Liver (tissue), 9 donors: Measurements from ENCODE around the gene NDUFS5. TPM values are rescaled to one million over a fixed set of nuclear protein-coding genes. Genes with fewer than 3 reads are reported as not detected.
"Not testable (repeated sequence)": the region's sequence is repeated elsewhere in the genome, so short reads cannot be mapped to it uniquely, and the experiment has no call there.

Source experiments
- DNase-seq: peaks from one replicate; pipeline ENCODE4 v3.0.0-alpha.2; 2017; ENCODE audit warnings: low spot score
- H3K27ac ChIP-seq, 2 donors: one replicate each; pipeline ENCODE4 v1.7.0; 2013; ENCODE audit warnings: inconsistent platforms in 2 of 2, low read length in 2 of 2, control low read depth in 1 of 2, low read depth in 1 of 2, mild to moderate bottlenecking in 1 of 2
- H3K27me3 ChIP-seq, 4 donors: one replicate each; pipeline versions ENCODE4 v1.6.1 to v1.7.0; 2013; ENCODE audit warnings: low read length in 3 of 4, inconsistent platforms in 1 of 4, mild to moderate bottlenecking in 1 of 4, moderate library complexity in 1 of 4; ENCODE audit not compliant: control insufficient read depth in 4 of 4, insufficient read depth in 4 of 4
- H3K36me3 ChIP-seq, 4 donors: one replicate each; pipeline versions ENCODE4 v1.6.1 to v1.7.0; 2013; ENCODE audit warnings: low read length in 3 of 4, mild to moderate bottlenecking in 3 of 4, low read depth in 1 of 4, moderate library complexity in 1 of 4; ENCODE audit not compliant: control insufficient read depth in 4 of 4, insufficient read depth in 3 of 4
- H3K4me1 ChIP-seq, 4 donors: one replicate each; pipeline versions ENCODE4 v1.6.1 to v1.7.0; 2013; ENCODE audit warnings: low read length in 3 of 4, mild to moderate bottlenecking in 3 of 4, moderate library complexity in 1 of 4; ENCODE audit not compliant: control insufficient read depth in 4 of 4, insufficient read depth in 4 of 4
- H3K4me3 ChIP-seq, 3 donors: one replicate each; pipeline versions ENCODE4 v1.6.1 to v1.7.0; 2013; ENCODE audit warnings: low read length in 3 of 3, control low read depth in 1 of 3, low read depth in 1 of 3, mild to moderate bottlenecking in 1 of 3
- H3K9ac ChIP-seq, 2 donors: one replicate each; pipeline ENCODE4 v1.7.0; 2013; ENCODE audit warnings: low read length in 2 of 2, mild to moderate bottlenecking in 2 of 2, moderate library complexity in 2 of 2, control low read depth in 1 of 2, low read depth in 1 of 2
- H3K9me3 ChIP-seq, 4 donors: one replicate each; pipeline versions ENCODE4 v1.6.1 to v1.7.0; 2013; ENCODE audit warnings: low read length in 3 of 4; ENCODE audit not compliant: control insufficient read depth in 4 of 4
- ATF3 ChIP-seq: IDR thresholded peaks from 2 replicates; pipeline ENCODE4 v1.6.1; 2016; ENCODE audit warnings: antibody characterized with exemption
- FOXA2 ChIP-seq: IDR thresholded peaks from 2 replicates; pipeline ENCODE4 v1.6.1; 2016; ENCODE audit warnings: antibody characterized with exemption
- GABPA ChIP-seq, 2 donors: IDR thresholded peaks in 1 of 2; conservative IDR thresholded peaks in 1 of 2; 2 replicates each; pipeline ENCODE4 v1.6.1; 2016; ENCODE audit warnings: antibody characterized with exemption in 2 of 2, mild to moderate bottlenecking in 1 of 2, moderate library complexity in 1 of 2
- HNF4A ChIP-seq, 2 donors: conservative IDR thresholded peaks; 2 replicates each; pipeline ENCODE4 v1.6.1; 2016; ENCODE audit warnings: antibody characterized with exemption in 2 of 2, mild to moderate bottlenecking in 2 of 2
- HNF4G ChIP-seq: IDR thresholded peaks from 2 replicates; pipeline ENCODE4 v1.6.1; 2016; ENCODE audit warnings: antibody characterized with exemption
- JUND ChIP-seq, 2 donors: IDR thresholded peaks; 2 replicates each; pipeline ENCODE4 v1.6.1; 2016; ENCODE audit warnings: antibody characterized with exemption in 2 of 2
- NR2F2 ChIP-seq: IDR thresholded peaks from 2 replicates; pipeline ENCODE4 v1.6.1; 2016; ENCODE audit warnings: antibody characterized with exemption
- RAD21 ChIP-seq, 2 donors: IDR thresholded peaks; 2 replicates each; pipeline ENCODE4 v1.6.1; 2016; ENCODE audit warnings: antibody characterized with exemption in 2 of 2, mild to moderate bottlenecking in 2 of 2
- SP1 ChIP-seq: IDR thresholded peaks from 2 replicates; pipeline ENCODE4 v1.6.1; 2018; ENCODE audit warnings: antibody characterized with exemption, mild to moderate bottlenecking
- TAF1 ChIP-seq: conservative IDR thresholded peaks from 2 replicates; pipeline ENCODE4 v1.6.1; 2016; ENCODE audit warnings: antibody characterized with exemption, mild to moderate bottlenecking
- YY1 ChIP-seq: IDR thresholded peaks from 2 replicates; pipeline ENCODE4 v1.6.1; 2016; ENCODE audit warnings: antibody characterized with exemption, mild to moderate bottlenecking
- WGBS: extraction: QIAGEN DNeasy Blood & Tissue Kit; methylation state at CpG from one replicate; pipeline ENCODE4 v1.1.7; 2013; 5-methylcytosine and 5-hydroxymethylcytosine counted together
- polyA plus RNA-seq, 2 donors: library from polyadenylated mRNA; stranded (reverse) in 1 of 2; unstranded in 1 of 2; fragments of 200-250 nt in 1 of 2; fragments of >200 nt in 1 of 2; fragmentation: Nextera tagmentation in 1 of 2; extraction: Ambion mirVana in 1 of 2; gene quantifications; one replicate each; pipeline versions ENCODE4 v1.2.1 to v1.2.3, GENCODE V29; 2013 to 2015
- total RNA-seq, 2 donors: library from RNA; depleted of rRNA; stranded (reverse); fragments of >200 nt; gene quantifications; one replicate each; pipeline ENCODE4 v1.2.3, GENCODE V29; 2014
- TF ChIP-seq, protein P1 (sequence below): IDR thresholded peaks from 2 replicates; pipeline ENCODE4 v1.6.1; 2016; ENCODE audit warnings: antibody characterized with exemption
- TF ChIP-seq, protein P2 (sequence below): IDR thresholded peaks from 2 replicates; pipeline ENCODE4 v1.6.1; 2016; ENCODE audit warnings: antibody characterized with exemption
- TF ChIP-seq, protein P3 (sequence below): IDR thresholded peaks from 2 replicates; pipeline ENCODE4 v1.6.1; 2016; ENCODE audit warnings: antibody characterized with exemption, mild to moderate bottlenecking
- donor health status: healthy.
- donor health status: healthy.
- donor health status: healthy.
- donor health status: healthy.
- donor health status: healthy.

NDUFS5 gene
- total and polyA plus RNA-seq, 4 donors: 193 to 308 (median 236) TPM

GRCh38 chr1:39051193-39051850, 25.2 kb downstream of the NDUFS5 start:
- H3K9ac ChIP-seq, H3K27ac ChIP-seq, H3K4me1 ChIP-seq, DNase-seq, H3K4me3 ChIP-seq, H3K9me3 ChIP-seq, H3K27me3 ChIP-seq: not testable (repeated sequence)
- peaks cover 0 to 11% (median 3%) of the 10 kb centered on the region in 4 donors for H3K36me3 ChIP-seq
- WGBS: 87% methylated on average over 11 of the region's 11 CpGs

DNA sequence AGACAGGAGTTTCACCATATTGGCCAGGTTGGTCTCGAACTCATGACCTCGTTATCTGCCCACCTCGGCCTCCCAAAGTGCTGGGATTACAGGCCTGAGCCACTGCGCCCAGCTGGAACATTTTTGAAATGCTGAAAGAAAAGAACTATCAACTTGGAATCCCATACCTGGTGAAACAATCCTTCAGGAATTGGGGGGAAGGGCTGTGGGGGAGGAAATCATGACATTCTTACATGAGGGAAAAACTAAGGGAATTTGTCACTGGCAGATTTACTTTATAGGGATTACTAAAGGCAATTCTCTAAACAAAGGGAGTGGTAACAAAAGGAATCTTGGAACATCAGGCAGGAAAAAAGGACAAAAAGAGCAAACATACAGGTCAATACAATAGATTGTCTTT, 25.8 kb downstream of the NDUFS5 start:
- H3K36me3 ChIP-seq: peaks cover 0 to 8% (median 1%) of the 10 kb centered on the region in 4 donors
- no peak overlapping the region for H3K27ac ChIP-seq
- H3K9ac ChIP-seq: no peak overlapping the region
- no peaks in the 10 kb centered on the region for H3K27me3 ChIP-seq
- TF ChIP-seq, protein P1, sequence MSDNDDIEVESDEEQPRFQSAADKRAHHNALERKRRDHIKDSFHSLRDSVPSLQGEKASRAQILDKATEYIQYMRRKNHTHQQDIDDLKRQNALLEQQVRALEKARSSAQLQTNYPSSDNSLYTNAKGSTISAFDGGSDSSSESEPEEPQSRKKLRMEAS: no peak
- TF ChIP-seq SP1 (no peak), GABPA (IDR thresholded peaks at IDR 0.05 in 1 of 2, conservative IDR thresholded peaks at IDR 0.05 in 1 of 2) (no peak), NR2F2 (no peak), JUND (IDR thresholded peaks at IDR 0.05) (no peak), RAD21 (IDR thresholded peaks at IDR 0.05) (no peak), HNF4A (conservative IDR thresholded peaks at IDR 0.05) (no peak), HNF4G (no peak), YY1 (no peak), TAF1 (no peak), ATF3 (no peak), FOXA2 (no peak)
- TF ChIP-seq, protein P2, sequence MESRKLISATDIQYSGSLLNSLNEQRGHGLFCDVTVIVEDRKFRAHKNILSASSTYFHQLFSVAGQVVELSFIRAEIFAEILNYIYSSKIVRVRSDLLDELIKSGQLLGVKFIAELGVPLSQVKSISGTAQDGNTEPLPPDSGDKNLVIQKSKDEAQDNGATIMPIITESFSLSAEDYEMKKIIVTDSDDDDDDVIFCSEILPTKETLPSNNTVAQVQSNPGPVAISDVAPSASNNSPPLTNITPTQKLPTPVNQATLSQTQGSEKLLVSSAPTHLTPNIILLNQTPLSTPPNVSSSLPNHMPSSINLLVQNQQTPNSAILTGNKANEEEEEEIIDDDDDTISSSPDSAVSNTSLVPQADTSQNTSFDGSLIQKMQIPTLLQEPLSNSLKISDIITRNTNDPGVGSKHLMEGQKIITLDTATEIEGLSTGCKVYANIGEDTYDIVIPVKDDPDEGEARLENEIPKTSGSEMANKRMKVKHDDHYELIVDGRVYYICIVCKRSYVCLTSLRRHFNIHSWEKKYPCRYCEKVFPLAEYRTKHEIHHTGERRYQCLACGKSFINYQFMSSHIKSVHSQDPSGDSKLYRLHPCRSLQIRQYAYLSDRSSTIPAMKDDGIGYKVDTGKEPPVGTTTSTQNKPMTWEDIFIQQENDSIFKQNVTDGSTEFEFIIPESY: no peak
- TF ChIP-seq, protein P3, sequence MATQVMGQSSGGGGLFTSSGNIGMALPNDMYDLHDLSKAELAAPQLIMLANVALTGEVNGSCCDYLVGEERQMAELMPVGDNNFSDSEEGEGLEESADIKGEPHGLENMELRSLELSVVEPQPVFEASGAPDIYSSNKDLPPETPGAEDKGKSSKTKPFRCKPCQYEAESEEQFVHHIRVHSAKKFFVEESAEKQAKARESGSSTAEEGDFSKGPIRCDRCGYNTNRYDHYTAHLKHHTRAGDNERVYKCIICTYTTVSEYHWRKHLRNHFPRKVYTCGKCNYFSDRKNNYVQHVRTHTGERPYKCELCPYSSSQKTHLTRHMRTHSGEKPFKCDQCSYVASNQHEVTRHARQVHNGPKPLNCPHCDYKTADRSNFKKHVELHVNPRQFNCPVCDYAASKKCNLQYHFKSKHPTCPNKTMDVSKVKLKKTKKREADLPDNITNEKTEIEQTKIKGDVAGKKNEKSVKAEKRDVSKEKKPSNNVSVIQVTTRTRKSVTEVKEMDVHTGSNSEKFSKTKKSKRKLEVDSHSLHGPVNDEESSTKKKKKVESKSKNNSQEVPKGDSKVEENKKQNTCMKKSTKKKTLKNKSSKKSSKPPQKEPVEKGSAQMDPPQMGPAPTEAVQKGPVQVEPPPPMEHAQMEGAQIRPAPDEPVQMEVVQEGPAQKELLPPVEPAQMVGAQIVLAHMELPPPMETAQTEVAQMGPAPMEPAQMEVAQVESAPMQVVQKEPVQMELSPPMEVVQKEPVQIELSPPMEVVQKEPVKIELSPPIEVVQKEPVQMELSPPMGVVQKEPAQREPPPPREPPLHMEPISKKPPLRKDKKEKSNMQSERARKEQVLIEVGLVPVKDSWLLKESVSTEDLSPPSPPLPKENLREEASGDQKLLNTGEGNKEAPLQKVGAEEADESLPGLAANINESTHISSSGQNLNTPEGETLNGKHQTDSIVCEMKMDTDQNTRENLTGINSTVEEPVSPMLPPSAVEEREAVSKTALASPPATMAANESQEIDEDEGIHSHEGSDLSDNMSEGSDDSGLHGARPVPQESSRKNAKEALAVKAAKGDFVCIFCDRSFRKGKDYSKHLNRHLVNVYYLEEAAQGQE: no peak
- 90% methylated on average over 4 of the region's 4 CpGs for WGBS
- H3K4me1 ChIP-seq: no peaks in the 10 kb centered on the region
- no peak overlapping the region for H3K4me3 ChIP-seq
- H3K9me3 ChIP-seq: no peaks in the 10 kb centered on the region
- DNase-seq: no peak

- H3K4me3 ChIP-seq, H3K9ac ChIP-seq, H3K36me3 ChIP-seq, H3K9me3 ChIP-seq, H3K27ac ChIP-seq, H3K4me1 ChIP-seq, H3K27me3 ChIP-seq, DNase-seq: not testable (repeated sequence)
- 94% methylated on average over 8 of the region's 8 CpGs for WGBS
Observed at GRCh38 chr1:39055213-39055710, 29.1 kb downstream of the NDUFS5 start.

DNA sequence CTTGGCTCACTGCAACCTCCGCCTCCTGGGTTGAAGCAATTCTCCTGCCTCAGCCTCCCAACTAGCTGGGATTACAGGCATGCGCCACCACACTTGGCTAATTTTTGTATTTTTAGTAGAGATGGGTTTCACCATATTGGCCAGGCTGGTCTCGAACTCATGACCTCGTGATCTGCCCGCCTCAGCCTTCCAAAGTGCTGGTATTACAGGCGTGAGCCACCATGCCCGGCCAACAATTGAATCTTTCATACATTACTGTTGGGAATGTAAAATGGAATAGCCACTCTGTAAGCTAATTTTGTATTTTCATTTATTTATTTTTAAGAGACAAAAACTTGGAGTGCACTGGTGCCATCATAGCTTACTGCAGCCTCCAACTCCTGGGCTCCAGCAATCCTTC, 35.4 kb downstream of the NDUFS5 start:
- not testable (repeated sequence) for H3K4me3 ChIP-seq, DNase-seq, H3K9me3 ChIP-seq, H3K9ac ChIP-seq, H3K36me3 ChIP-seq, H3K27me3 ChIP-seq, H3K4me1 ChIP-seq, H3K27ac ChIP-seq
- WGBS: 99% methylated on average over 7 of the region's 7 CpGs
